ENCODE results near the gene CSTF3.

The CSTF3 gene

DNA sequence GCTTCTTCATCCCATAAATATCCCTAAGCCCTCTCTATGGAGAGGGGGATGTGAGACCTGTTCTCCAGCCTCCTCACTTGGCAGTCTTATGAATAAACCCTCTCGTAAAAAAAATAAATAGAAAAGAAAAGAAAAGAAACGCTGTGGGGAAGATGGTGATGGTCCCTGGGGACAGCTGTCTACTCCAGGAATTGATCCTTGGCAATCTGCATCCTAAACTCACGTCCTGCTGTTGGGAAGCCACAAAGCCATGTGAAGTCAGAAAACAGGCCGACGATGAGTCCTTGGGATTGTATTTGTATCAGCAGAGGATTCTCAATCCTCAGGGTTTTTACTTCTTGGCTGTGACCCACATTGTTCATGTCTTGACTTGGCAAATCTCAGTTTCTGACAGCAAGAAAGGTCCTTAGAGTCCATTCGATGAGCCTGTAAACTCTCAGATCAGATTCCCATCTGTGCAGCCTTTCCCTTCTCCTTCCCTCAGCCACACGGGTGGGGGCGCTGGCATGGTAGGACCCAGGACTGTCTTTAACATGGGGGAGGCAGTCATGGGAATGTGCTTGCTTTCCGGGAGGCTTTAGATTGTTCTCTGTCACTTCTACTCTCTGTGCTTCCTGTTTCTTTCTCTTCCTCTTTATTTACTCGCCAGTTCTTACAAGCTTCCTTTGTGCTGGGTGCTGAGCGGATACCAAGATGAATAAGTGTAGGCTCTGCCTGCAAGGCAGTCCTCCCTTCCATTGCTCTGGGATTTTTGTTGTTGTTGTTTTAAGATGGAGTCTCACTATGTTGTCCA, 97.1 kb downstream of the CSTF3 start:
- Histone ChIP-seq H3K27ac (ENCODE audit: extremely low read depth, low read depth, low read length) (no peak overlapping the region), H3K4me3 (ENCODE audit: low read depth, low read length) (no peak overlapping the region), H3K4me1 (ENCODE audit: control insufficient read depth, insufficient read depth, low read length) (no peaks in the 10 kb centered on the region), H3K9me3 (ENCODE audit: control insufficient read depth, insufficient read depth, low read depth, low read length) (no peaks in the 10 kb centered on the region), H3K36me3 (ENCODE audit: control insufficient read depth in 2 of 2, insufficient read depth in 1 of 2, low read length in 2 of 2) (peaks cover 0 to 72% of the 10 kb centered on the region in 2 experiments; a peak in 2 of 3 replicates)
- POLR2A ChIA-PET = no interaction called here
- no peak for TF ChIP-seq ZNF785 (tag by site-specific recombination; IDR thresholded peaks at IDR 0.05)
- no peak for TF ChIP-seq ZNF791 (tag by site-specific recombination; IDR thresholded peaks at IDR 0.05)
- no peak for TF ChIP-seq ZNF138 (tag by site-specific recombination; IDR thresholded peaks at IDR 0.05; ENCODE audit: borderline replicate concordance)
- no peak for TF ChIP-seq ZNF175 (tag by site-specific recombination; IDR thresholded peaks at IDR 0.05)
- TF ChIP-seq GLI2 (tag by site-specific recombination; IDR thresholded peaks at IDR 0.05; ENCODE audit: borderline replicate concordance, low read depth) = no peak
- no peak for TF ChIP-seq ZNF76 (tag by site-specific recombination; IDR thresholded peaks at IDR 0.05; ENCODE audit: borderline replicate concordance, low read depth)
- CTCF ChIA-PET = interaction anchor here (0.6 to 3.0 kb wide), 13 partner anchors 7 to 261 kb away, joined by 3 to 41 read pairs (median 4); no protein-coding TSS in a partner anchor

- Histone ChIP-seq H3K4me3 (ENCODE audit: low read depth, low read length) (no peak overlapping the region), H3K9me3 (ENCODE audit: control insufficient read depth, insufficient read depth, low read depth, low read length) (no peaks in the 10 kb centered on the region), H3K36me3 (ENCODE audit: control insufficient read depth in 2 of 2, insufficient read depth in 1 of 2, low read length in 2 of 2) (peaks cover 0 to 73% of the 10 kb centered on the region in 2 experiments; a peak in 2 of 3 replicates), H3K27ac (ENCODE audit: extremely low read depth, low read depth, low read length) (no peak overlapping the region), H3K4me1 (ENCODE audit: control insufficient read depth, insufficient read depth, low read length) (no peaks in the 10 kb centered on the region)
- CTCF ChIA-PET = interaction anchor here (0.5 to 3.0 kb wide), 8 partner anchors 18 to 260 kb away, joined by 3 to 41 read pairs (median 4); no protein-coding TSS in a partner anchor
- POLR2A ChIA-PET = no interaction called here
- TF ChIP-seq ZNF792 (tag by site-specific recombination; IDR thresholded peaks at IDR 0.05) = no peak
- TF ChIP-seq ZNF214 (tag by site-specific recombination; IDR thresholded peaks at IDR 0.05; ENCODE audit: borderline replicate concordance) = no peak
- TF ChIP-seq ZNF555 (tag by site-specific recombination; conservative IDR thresholded peaks at IDR 0.05) = no peak
- no peak for TF ChIP-seq ZNF843 (tag by site-specific recombination; IDR thresholded peaks at IDR 0.05)
- TF ChIP-seq AEBP2 (tag by site-specific recombination; IDR thresholded peaks at IDR 0.05; ENCODE audit: borderline replicate concordance) = no peak
- TF ChIP-seq ZNF473 (tag by site-specific recombination; IDR thresholded peaks at IDR 0.05) = no peak
- TF ChIP-seq, protein P1, sequence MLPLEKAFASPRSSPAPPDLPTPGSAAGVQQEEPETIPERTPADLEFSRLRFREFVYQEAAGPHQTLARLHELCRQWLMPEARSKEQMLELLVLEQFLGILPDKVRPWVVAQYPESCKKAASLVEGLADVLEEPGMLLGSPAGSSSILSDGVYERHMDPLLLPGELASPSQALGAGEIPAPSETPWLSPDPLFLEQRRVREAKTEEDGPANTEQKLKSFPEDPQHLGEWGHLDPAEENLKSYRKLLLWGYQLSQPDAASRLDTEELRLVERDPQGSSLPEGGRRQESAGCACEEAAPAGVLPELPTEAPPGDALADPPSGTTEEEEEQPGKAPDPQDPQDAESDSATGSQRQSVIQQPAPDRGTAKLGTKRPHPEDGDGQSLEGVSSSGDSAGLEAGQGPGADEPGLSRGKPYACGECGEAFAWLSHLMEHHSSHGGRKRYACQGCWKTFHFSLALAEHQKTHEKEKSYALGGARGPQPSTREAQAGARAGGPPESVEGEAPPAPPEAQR (tag by site-specific recombination; IDR thresholded peaks at IDR 0.05) = no peak
- no peak for TF ChIP-seq ZNF76 (tag by site-specific recombination; IDR thresholded peaks at IDR 0.05; ENCODE audit: borderline replicate concordance, low read depth)
- no peak for TF ChIP-seq KLF7 (tag by site-specific recombination; IDR thresholded peaks at IDR 0.05; ENCODE audit: borderline replicate concordance)
- TF ChIP-seq SP3 (tag by site-specific recombination; IDR thresholded peaks at IDR 0.05) = no peak
- TF ChIP-seq, protein P2, sequence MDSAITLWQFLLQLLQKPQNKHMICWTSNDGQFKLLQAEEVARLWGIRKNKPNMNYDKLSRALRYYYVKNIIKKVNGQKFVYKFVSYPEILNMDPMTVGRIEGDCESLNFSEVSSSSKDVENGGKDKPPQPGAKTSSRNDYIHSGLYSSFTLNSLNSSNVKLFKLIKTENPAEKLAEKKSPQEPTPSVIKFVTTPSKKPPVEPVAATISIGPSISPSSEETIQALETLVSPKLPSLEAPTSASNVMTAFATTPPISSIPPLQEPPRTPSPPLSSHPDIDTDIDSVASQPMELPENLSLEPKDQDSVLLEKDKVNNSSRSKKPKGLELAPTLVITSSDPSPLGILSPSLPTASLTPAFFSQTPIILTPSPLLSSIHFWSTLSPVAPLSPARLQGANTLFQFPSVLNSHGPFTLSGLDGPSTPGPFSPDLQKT (IDR thresholded peaks at IDR 0.05; ENCODE audit: borderline replicate concordance, low read depth, low read length) = no peak
- no peak for TF ChIP-seq ZNF596 (tag by site-specific recombination; IDR thresholded peaks at IDR 0.05)
- TF ChIP-seq, protein P3, sequence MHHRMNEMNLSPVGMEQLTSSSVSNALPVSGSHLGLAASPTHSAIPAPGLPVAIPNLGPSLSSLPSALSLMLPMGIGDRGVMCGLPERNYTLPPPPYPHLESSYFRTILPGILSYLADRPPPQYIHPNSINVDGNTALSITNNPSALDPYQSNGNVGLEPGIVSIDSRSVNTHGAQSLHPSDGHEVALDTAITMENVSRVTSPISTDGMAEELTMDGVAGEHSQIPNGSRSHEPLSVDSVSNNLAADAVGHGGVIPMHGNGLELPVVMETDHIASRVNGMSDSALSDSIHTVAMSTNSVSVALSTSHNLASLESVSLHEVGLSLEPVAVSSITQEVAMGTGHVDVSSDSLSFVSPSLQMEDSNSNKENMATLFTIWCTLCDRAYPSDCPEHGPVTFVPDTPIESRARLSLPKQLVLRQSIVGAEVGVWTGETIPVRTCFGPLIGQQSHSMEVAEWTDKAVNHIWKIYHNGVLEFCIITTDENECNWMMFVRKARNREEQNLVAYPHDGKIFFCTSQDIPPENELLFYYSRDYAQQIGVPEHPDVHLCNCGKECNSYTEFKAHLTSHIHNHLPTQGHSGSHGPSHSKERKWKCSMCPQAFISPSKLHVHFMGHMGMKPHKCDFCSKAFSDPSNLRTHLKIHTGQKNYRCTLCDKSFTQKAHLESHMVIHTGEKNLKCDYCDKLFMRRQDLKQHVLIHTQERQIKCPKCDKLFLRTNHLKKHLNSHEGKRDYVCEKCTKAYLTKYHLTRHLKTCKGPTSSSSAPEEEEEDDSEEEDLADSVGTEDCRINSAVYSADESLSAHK (tag by site-specific recombination; IDR thresholded peaks at IDR 0.05) = no peak
- no peak for TF ChIP-seq ZNF48 (tag by site-specific recombination; IDR thresholded peaks at IDR 0.05)
- no peak for TF ChIP-seq GLI4 (tag by site-specific recombination; IDR thresholded peaks at IDR 0.05)
- TF ChIP-seq, protein P4, sequence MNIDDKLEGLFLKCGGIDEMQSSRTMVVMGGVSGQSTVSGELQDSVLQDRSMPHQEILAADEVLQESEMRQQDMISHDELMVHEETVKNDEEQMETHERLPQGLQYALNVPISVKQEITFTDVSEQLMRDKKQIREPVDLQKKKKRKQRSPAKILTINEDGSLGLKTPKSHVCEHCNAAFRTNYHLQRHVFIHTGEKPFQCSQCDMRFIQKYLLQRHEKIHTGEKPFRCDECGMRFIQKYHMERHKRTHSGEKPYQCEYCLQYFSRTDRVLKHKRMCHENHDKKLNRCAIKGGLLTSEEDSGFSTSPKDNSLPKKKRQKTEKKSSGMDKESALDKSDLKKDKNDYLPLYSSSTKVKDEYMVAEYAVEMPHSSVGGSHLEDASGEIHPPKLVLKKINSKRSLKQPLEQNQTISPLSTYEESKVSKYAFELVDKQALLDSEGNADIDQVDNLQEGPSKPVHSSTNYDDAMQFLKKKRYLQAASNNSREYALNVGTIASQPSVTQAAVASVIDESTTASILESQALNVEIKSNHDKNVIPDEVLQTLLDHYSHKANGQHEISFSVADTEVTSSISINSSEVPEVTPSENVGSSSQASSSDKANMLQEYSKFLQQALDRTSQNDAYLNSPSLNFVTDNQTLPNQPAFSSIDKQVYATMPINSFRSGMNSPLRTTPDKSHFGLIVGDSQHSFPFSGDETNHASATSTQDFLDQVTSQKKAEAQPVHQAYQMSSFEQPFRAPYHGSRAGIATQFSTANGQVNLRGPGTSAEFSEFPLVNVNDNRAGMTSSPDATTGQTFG (tag by site-specific recombination; IDR thresholded peaks at IDR 0.05; ENCODE audit: borderline replicate concordance) = no peak
- TF ChIP-seq, protein P5, sequence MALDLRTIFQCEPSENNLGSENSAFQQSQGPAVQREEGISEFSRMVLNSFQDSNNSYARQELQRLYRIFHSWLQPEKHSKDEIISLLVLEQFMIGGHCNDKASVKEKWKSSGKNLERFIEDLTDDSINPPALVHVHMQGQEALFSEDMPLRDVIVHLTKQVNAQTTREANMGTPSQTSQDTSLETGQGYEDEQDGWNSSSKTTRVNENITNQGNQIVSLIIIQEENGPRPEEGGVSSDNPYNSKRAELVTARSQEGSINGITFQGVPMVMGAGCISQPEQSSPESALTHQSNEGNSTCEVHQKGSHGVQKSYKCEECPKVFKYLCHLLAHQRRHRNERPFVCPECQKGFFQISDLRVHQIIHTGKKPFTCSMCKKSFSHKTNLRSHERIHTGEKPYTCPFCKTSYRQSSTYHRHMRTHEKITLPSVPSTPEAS (tag by site-specific recombination; IDR thresholded peaks at IDR 0.05) = no peak
Observed at GRCh38 chr11:33063326-33063881, 97.9 kb downstream of the CSTF3 start.
